Measurements from ENCODE around the gene HAT1. TPM values are rescaled to one million over a fixed set of nuclear protein-coding genes. Genes with fewer than 3 reads are reported as not detected.
"Not testable (repeated sequence)": the region's sequence is repeated elsewhere in the genome, so short reads cannot be mapped to it uniquely, and the experiment has no call there.

HAT1 gene
- total RNA-seq, 4 donors from 2014 or later, result 18.7 to 37.2 (median 28.9) TPM

DNA sequence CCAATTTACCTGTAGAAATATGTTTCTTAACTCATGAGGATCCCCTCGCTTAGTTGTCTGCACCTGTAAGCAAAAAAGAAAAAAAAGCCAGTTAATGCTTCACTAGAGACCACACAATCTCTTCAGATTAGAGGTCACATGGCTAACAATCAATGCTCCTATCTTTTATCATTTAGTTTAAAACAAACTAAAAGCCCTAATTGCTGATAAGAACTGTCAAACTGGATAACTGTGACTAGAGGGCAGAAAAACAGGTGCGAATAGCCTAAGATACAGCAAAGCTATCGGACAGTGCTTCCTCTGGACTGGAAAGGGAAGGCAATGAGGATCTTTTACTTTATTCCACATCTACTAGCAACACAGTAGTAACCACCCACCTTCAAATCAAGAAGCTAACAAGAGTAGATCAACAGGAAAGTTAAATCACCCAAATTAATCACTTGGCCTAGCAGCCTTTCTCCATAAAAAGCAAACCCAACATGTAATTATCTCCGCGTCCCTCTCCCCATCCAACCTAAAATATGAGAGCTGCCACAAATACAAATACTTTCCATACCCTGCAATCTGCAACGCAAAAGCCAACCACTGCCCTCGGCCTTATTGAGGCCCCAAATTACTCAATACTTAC, 29.0 kb upstream of the HAT1 start:
- no peak for DNase-seq
- intact Hi-C loops (cut with DNase I), result no loop called here
- H3K4me1 ChIP-seq, result peaks cover 7 to 34% (median 24%) of the 10 kb centered on the region in 3 donors
- no peak for TF ChIP-seq POLR2A (IDR thresholded peaks at IDR 0.05)
- TF ChIP-seq, protein P1, sequence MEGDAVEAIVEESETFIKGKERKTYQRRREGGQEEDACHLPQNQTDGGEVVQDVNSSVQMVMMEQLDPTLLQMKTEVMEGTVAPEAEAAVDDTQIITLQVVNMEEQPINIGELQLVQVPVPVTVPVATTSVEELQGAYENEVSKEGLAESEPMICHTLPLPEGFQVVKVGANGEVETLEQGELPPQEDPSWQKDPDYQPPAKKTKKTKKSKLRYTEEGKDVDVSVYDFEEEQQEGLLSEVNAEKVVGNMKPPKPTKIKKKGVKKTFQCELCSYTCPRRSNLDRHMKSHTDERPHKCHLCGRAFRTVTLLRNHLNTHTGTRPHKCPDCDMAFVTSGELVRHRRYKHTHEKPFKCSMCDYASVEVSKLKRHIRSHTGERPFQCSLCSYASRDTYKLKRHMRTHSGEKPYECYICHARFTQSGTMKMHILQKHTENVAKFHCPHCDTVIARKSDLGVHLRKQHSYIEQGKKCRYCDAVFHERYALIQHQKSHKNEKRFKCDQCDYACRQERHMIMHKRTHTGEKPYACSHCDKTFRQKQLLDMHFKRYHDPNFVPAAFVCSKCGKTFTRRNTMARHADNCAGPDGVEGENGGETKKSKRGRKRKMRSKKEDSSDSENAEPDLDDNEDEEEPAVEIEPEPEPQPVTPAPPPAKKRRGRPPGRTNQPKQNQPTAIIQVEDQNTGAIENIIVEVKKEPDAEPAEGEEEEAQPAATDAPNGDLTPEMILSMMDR (IDR thresholded peaks at IDR 0.05), result no peak
- H3K36me3 ChIP-seq, result peaks cover 0 to 17% (median 0%) of the 10 kb centered on the region in 3 donors
- peak overlapping the region; percentile 75 to 97 (median 84) for H3K4me3 ChIP-seq
- WGBS, 2 donors, result 14 to 20% methylated on average over 7 of the region's 7 CpGs
- no peaks in the 10 kb centered on the region for H3K27me3 ChIP-seq
- peak overlapping the region; percentile 84 to 94 (median 91) for H3K27ac ChIP-seq
- no peaks in the 10 kb centered on the region for H3K9me3 ChIP-seq

DNA sequence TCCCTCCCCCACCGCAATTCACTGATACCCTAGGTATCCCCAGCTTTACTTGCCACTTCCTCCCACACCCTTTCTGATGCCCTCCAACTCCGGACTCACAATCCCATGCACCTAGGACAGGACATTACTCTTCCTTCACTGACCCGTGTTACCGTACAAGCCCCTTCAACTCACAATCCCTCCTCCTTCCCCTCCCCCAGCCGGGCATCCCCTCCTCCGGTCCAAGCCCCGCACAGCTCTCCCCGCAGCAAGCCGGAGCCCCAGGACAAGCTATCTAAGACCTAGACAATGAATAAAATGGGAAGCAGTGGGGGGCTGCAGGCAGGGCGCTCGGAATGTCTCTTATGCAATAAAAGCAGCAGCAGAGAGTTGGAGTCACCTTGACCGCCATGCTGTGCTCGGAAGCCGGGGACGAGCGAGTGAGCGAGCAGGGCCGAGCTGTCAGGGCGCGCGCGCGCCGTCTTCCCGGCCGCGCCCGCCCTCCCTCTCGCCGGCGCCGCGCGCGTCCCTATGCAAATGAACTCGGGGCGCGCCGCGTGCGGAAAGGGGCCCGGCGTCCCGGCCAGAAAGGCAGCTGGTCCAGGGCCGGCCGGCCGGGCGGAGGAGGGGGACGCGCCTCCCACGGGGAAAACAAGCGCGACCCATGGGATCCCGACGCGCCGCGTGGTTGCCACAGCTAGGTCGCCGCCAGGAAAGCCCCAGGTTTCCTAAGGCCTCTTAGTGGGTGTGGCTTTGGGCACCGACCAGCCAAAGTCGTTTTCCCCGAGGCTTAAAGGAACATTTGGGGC, 28.2 kb upstream of the HAT1 start, which contains the start of gene SLC25A12:
Gene SLC25A12 (minus strand): TSS at position 421 of the 788 bp plus-strand sequence. CDS start 30 bp downstream, at position 391.
- WGBS, 2 donors, result 0% methylated on average over 7 to 21 of the region's 63 CpGs

DNA sequence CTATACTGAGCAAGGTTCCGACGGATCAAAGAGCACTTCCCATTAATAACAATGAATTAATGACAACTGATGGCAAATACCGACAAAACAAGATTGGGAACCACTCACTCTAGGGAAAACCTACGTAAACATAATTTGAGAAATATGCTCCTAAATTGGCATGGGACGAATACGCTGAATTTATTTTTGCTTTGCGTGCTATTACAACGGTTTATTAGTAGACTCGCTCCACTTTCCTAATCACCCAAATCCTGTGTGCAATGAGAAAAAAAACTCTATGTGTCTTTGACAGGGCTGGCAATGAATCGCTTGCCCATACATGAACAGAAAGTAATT, 27.7 kb upstream of the HAT1 start:
- H3K9me3 ChIP-seq, result no peaks in the 10 kb centered on the region
- H3K27ac ChIP-seq, result peak overlapping the region; percentile 84 to 94 (median 91)
- H3K36me3 ChIP-seq, result peaks cover 0 to 17% (median 0%) of the 10 kb centered on the region in 3 donors
- H3K27me3 ChIP-seq, result no peaks in the 10 kb centered on the region
- intact Hi-C loops (cut with DNase I), result no loop called here
- peak overlapping the region; percentile 75 to 97 (median 84) for H3K4me3 ChIP-seq
- DNase-seq, result no peak
- H3K4me1 ChIP-seq, result peaks cover 7 to 34% (median 24%) of the 10 kb centered on the region in 3 donors
- TF ChIP-seq, protein P1 (IDR thresholded peaks at IDR 0.05), result no peak
- TF ChIP-seq POLR2A (IDR thresholded peaks at IDR 0.05), result no peak
- 14 to 28% methylated on average over 8 to 10 of the region's 10 CpGs for WGBS, 2 donors

More for the DNA sequence above, 28.2 kb upstream of the HAT1 start, which contains the start of gene SLC25A12:
- TF ChIP-seq, protein P1 (IDR thresholded peaks at IDR 0.05), result no peak
- TF ChIP-seq POLR2A (IDR thresholded peaks at IDR 0.05), result peak in 3 of 4 donors; percentile 22 to 73 (median 70)
- Histone ChIP-seq H3K4me3 (peak within 1 kb of the TSS; percentile 75 to 97 (median 84)), H3K9me3 (no peaks in the 10 kb centered on the region), H3K27ac (peak within 1 kb of the TSS; percentile 84 to 94 (median 91)), H3K27me3 (no peaks in the 10 kb centered on the region), H3K36me3 (peaks cover 0 to 17% (median 0%) of the 10 kb centered on the region in 3 donors), H3K4me1 (peaks cover 7 to 34% (median 24%) of the 10 kb centered on the region in 3 donors)
- DNase-seq, result peak; percentile 29
- intact Hi-C loops (cut with DNase I), result no loop called here

DNA sequence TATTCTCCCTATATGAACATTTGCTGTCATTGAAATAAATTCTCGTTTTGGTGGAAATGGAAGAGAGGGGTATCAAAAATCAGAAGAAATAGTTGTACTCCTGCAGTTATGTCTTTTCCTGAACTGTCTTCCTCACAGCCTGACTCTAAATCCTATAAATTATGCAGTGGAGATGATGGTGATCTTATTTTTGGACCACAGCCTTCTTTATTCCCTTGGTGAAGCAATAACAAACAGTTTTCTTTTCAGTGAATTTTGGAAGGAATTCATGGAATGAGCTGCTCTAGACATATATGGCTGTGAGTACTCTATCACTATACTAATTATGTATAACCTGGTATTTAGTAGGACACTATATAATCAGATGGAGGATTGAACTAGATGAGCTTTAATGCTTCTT, 26.5 kb upstream of the HAT1 start:
- Histone ChIP-seq H3K27ac (no peak overlapping the region), H3K36me3 (peaks cover 0 to 6% (median 0%) of the 10 kb centered on the region in 3 donors), H3K9me3 (no peaks in the 10 kb centered on the region), H3K27me3 (no peaks in the 10 kb centered on the region), H3K4me1 (peaks cover 7 to 34% (median 24%) of the 10 kb centered on the region in 3 donors), H3K4me3 (no peak overlapping the region)
- no peak for DNase-seq
- intact Hi-C loops (cut with DNase I), result no loop called here
- 36 to 71% methylated on average over 1 of the region's 1 CpG for WGBS, 2 donors
- TF ChIP-seq POLR2A (IDR thresholded peaks at IDR 0.05), result no peak
- TF ChIP-seq, protein P1 (IDR thresholded peaks at IDR 0.05), result no peak

DNA sequence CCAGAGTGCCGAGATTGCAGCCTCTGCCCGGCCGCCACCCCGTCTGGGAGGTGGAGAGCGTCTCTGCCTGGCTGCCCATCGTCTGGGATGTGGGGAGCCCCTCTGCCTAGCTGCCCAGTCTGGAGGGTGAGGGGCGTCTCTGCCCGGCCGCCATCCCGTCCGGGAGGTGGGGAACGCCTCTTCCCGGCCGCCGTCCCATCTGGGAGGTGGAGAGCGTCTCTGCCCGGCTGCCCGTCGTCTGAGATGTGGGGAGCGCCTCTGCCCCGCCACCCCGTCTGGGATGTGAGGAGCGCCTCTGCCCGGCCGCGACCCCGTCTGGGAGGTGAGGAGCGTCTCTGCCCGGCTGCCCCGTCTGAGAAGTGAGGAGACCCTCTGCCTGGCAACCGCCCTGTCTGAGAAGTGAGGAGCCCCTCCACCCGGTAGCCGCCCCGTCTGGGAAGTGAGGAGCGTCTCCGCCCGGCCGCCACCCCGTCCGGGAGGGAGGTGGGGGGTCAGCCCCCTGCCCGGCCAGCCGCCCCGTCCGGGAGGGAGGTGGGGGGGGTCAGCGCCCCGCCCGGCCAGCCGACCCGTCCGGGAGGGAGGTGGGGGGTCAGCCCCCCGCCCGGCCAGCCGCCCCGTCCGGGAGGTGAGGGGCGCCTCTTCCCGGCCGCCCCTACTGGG, 22.5 kb upstream of the HAT1 start:
- no CpG with 5 or more reads among the region's 58 CpGs for WGBS, 2 donors
- H3K9me3 ChIP-seq; H3K36me3 ChIP-seq; H3K27ac ChIP-seq; H3K27me3 ChIP-seq; intact Hi-C loops (cut with DNase I); H3K4me3 ChIP-seq; DNase-seq; H3K4me1 ChIP-seq: not testable (repeated sequence)
